Heart left ventricle (tissue), 16 donors: ENCODE results near the gene FOSL2. TPM values are rescaled to one million over a fixed set of nuclear protein-coding genes. Genes with fewer than 3 reads are reported as not detected.

Source experiments
- ATAC-seq, 4 donors: fragments of 200-7000 bp; cut with Tn5 transposase; one replicate each; pipeline ENCODE4 v1.9.1; 2020 to 2022; ENCODE audit warnings: moderate library complexity in 4 of 4, mild to moderate bottlenecking in 3 of 4, moderate number of reproducible peaks in 1 of 4
- DNase-seq, 5 donors: peaks; one replicate each; pipeline ENCODE4 v3.0.0-alpha.2; 2020
- H3K27ac ChIP-seq, 12 donors: fragments of 200-600 bp; sonication (generic) in 4 of 12; one replicate each; pipeline versions ENCODE4 v1.5.0 to v1.8.0; 2016 to 2022; ENCODE audit warnings: mild to moderate bottlenecking in 2 of 12
- H3K27me3 ChIP-seq, 9 donors: fragments of 200-600 bp; sonication (generic) in 2 of 9; one replicate each; pipeline versions ENCODE4 v1.5.1 to v1.8.0; 2016 to 2022; ENCODE audit warnings: mild to moderate bottlenecking in 3 of 9
- H3K36me3 ChIP-seq, 9 donors: fragments of 200-600 bp; sonication (generic) in 2 of 9; one replicate each; pipeline versions ENCODE4 v1.5.0 to v1.8.0; 2018 to 2022; ENCODE audit warnings: mild to moderate bottlenecking in 2 of 9
- H3K4me1 ChIP-seq, 12 donors: fragments of 200-600 bp; sonication (generic) in 4 of 12; one replicate each; pipeline versions ENCODE4 v1.5.0 to v1.8.0; 2016 to 2022; ENCODE audit warnings: mild to moderate bottlenecking in 3 of 12
- H3K4me3 ChIP-seq, 12 donors: fragments of 200-600 bp; sonication (generic) in 4 of 12; one replicate each; pipeline versions ENCODE4 v1.5.0 to v1.8.0; 2017 to 2022; ENCODE audit warnings: mild to moderate bottlenecking in 9 of 12, moderate library complexity in 4 of 12
- H3K9me3 ChIP-seq, 12 donors: fragments of 200-600 bp; sonication (generic) in 4 of 12; one replicate each; pipeline versions ENCODE4 v1.5.0 to v1.8.0; 2016 to 2022; ENCODE audit warnings: mild to moderate bottlenecking in 1 of 12
- POLR2A ChIP-seq, 2 donors: fragments of 450-650 bp; IDR thresholded peaks; one replicate each; pipeline ENCODE4 v1.6.1; 2017; ENCODE audit warnings: antibody characterized with exemption in 2 of 2, mild to moderate bottlenecking in 2 of 2, moderate library complexity in 2 of 2
- WGBS, 4 donors: extraction: QIAGEN DNeasy Blood & Tissue Kit in 2 of 4; methylation state at CpG; one replicate each; pipeline versions ENCODE4 v1.1.5 to v1.1.7; 2013 to 2018; 5-methylcytosine and 5-hydroxymethylcytosine counted together
- intact Hi-C, 10 donors: fragments of 100-400 bp; cut with DNase I; formaldehyde crosslinking; loops; one replicate each; pipeline versions ENCODE4 v1.11.1 to v1.14.2; 2022
- polyA plus RNA-seq, 2 donors: library from polyadenylated mRNA; stranded (reverse); fragments of 200-250 nt; gene quantifications; one replicate each; pipeline ENCODE4 v1.2.3, GENCODE V29; 2013
- total RNA-seq, 9 donors: library from RNA; depleted of rRNA in 2 of 9; stranded (reverse); fragments of >200 nt in 2 of 9; fragmentation: NEBNext Ultra II Directional in 3 of 9; extraction: Animal tissue kit (Norgen Biotek cat#: 25700) in 3 of 9; gene quantifications; one replicate each; pipeline versions ENCODE4 v1.1.0 to v1.2.4, GENCODE V29; 2016 to 2023
- TF ChIP-seq, protein P1 (sequence below), 12 donors: fragments of 200-600 bp; sonication (generic) in 4 of 12; IDR thresholded peaks; one replicate each; pipeline versions ENCODE4 v1.5.0 to v1.8.0; 2018 to 2022; ENCODE audit warnings: antibody characterized with exemption in 12 of 12, mild to moderate bottlenecking in 5 of 12
- donor health status: ischemic (EF 13 %, LVEDD 7.1; RV severe dilation, severe dysfunction).
- donor health status: healthy with polysubstance abuse.
- donor health status: DM: no; HTN: yes; CAD: no.
- donor health status: DM: no; HTN: no; CAD: no.
- donor health status: ischemic (EF 25% LVEDD 6.9; RV normal size, moderate dysfunction).
- donor health status: ischemic (EF 25% LVEDD 5.7; RV mildly dilated, moderate dysfunction).
- donor health status: healthy.
- donor health status: DM: yes; HTN: yes; CAD: no.
- donor health status: ischemic (EF 35%, LVEDD 5.7; RV mildly dilated, moderate dysfunction).
- donor health status: nonischemic (EF 11% LVEDD 7.7; RV severe dilation, severe dysfunction).
- donor health status: DM: yes; HTN: yes; CAD: no.
- donor health status: PGD.
- donor health status: ischemic (EF 29% LVEDD 5.4; RV normal size, mild dysfunction).
- donor health status: nonischemic (EF 23%, LVEDD 6.1; RV moderate dilation, normal function).

FOSL2 gene
- total and polyA plus RNA-seq, 11 donors = 15.2 to 144 (median 50.2) TPM

GRCh38 chr2:28406276-28407096 is 13.8 kb downstream of the FOSL2 start:
- intact Hi-C loops = loop anchor here in 2 of 10 donors (5.0 to 10.0 kb wide), 3 partner anchors 452 to 704 kb away; partner anchors contain the start of genes BABAM2 (in 1 of the 2) and RBKS (in 1 of the 2)
- Histone ChIP-seq H3K27me3 (no peaks in the 10 kb centered on the region), H3K27ac (peak overlapping the region in 9 of 12 donors; percentile 7 to 87 (median 28)), H3K4me1 (peaks cover 0 to 98% (median 40%) of the 10 kb centered on the region in 12 donors), H3K4me3 (peak overlapping the region in 1 of 12 donors; percentile 12), H3K36me3 (peaks cover 9 to 100% (median 85%) of the 10 kb centered on the region in 9 donors), H3K9me3 (no peaks in the 10 kb centered on the region)
- WGBS, 4 donors = 70 to 77% (median 74%) methylated on average over 16 of the region's 16 CpGs
- peak in 4 of 5 donors; percentile 48 to 80 (median 57) for DNase-seq
- ATAC-seq = peak in 3 of 4 donors; percentile 23 to 64 (median 27)
- TF ChIP-seq POLR2A (IDR thresholded peaks at IDR 0.05) = no peak
- TF ChIP-seq, protein P1, sequence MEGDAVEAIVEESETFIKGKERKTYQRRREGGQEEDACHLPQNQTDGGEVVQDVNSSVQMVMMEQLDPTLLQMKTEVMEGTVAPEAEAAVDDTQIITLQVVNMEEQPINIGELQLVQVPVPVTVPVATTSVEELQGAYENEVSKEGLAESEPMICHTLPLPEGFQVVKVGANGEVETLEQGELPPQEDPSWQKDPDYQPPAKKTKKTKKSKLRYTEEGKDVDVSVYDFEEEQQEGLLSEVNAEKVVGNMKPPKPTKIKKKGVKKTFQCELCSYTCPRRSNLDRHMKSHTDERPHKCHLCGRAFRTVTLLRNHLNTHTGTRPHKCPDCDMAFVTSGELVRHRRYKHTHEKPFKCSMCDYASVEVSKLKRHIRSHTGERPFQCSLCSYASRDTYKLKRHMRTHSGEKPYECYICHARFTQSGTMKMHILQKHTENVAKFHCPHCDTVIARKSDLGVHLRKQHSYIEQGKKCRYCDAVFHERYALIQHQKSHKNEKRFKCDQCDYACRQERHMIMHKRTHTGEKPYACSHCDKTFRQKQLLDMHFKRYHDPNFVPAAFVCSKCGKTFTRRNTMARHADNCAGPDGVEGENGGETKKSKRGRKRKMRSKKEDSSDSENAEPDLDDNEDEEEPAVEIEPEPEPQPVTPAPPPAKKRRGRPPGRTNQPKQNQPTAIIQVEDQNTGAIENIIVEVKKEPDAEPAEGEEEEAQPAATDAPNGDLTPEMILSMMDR (IDR thresholded peaks at IDR 0.05) = no peak

- H3K36me3 ChIP-seq = peaks cover 9 to 100% (median 93%) of the 10 kb centered on the region in 9 donors
- H3K4me1 ChIP-seq = peaks cover 0 to 98% (median 32%) of the 10 kb centered on the region in 12 donors
- ATAC-seq = peak in 2 of 4 donors; percentile 4 to 10
- no peaks in the 10 kb centered on the region for H3K27me3 ChIP-seq
- DNase-seq = no peak
- H3K27ac ChIP-seq = peak overlapping the region in 9 of 12 donors; percentile 11 to 87 (median 28)
- no peaks in the 10 kb centered on the region for H3K9me3 ChIP-seq
- H3K4me3 ChIP-seq = no peak overlapping the region
- intact Hi-C loops = loop anchor here in 2 of 10 donors (5.0 to 10.0 kb wide), 3 partner anchors 453 to 705 kb away; partner anchors contain the start of genes BABAM2 (in 1 of the 2) and RBKS (in 1 of the 2)
- 68 to 88% (median 83%) methylated on average over 6 to 8 of the region's 8 CpGs for whole genome bisulfite sequencing, 4 donors
- TF ChIP-seq POLR2A (IDR thresholded peaks at IDR 0.05) = no peak
- TF ChIP-seq, protein P1 (IDR thresholded peaks at IDR 0.05) = no peak
Observed at GRCh38 chr2:28407131-28407975, 14.7 kb downstream of the FOSL2 start.

DNA sequence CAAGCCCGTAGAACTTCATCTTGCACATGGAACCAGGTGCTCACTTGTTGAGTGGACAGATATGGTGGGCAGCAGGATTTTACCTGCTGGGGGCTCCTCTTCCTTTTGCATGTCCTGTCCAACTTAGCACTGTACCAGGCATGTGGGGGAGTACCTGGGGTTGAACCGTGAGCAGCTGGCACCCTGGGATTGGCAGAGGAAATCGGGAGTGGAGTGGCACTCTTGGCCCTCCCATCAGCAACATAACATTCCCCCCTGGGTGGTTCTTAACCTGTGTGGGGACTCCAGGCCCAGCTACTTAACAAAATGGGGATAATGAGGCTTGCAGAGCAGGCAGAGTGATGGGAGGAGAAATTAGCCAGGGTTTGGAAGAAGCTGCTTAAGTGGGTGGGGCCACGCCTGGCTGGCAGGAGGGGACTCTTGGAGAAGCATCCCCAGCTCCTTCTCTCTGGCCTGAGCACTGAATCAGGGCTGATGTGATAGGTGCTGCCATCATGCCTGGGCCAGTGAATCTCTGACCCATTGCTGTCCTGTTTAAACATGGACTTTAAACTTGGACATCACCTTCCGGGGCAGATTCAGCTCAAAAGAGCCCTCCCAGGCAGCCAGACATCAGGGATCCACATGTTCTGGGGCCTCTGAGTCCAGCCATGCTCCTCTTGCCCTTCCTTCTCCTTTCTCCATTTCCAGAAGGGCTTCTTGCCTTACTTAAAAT is 15.5 kb downstream of the FOSL2 start:
- DNase-seq = no peak
- 74 to 88% (median 83%) methylated on average over 5 of the region's 5 CpGs for WGBS, 4 donors
- Histone ChIP-seq H3K4me3 (no peak overlapping the region), H3K4me1 (peaks cover 0 to 96% (median 29%) of the 10 kb centered on the region in 12 donors), H3K9me3 (no peaks in the 10 kb centered on the region), H3K27ac (peak overlapping the region in 4 of 12 donors; percentile 18 to 87 (median 46)), H3K27me3 (no peaks in the 10 kb centered on the region), H3K36me3 (peaks cover 9 to 100% (median 99%) of the 10 kb centered on the region in 9 donors)
- intact Hi-C loops = loop anchor here in 2 of 10 donors (5.0 to 10.0 kb wide), 3 partner anchors 453 to 706 kb away; partner anchors contain the start of genes BABAM2 (in 1 of the 2) and RBKS (in 1 of the 2)
- no peak for ATAC-seq
- TF ChIP-seq, protein P1 (IDR thresholded peaks at IDR 0.05) = no peak
- no peak for TF ChIP-seq POLR2A (IDR thresholded peaks at IDR 0.05)
